Activated naive CD8-positive, alpha-beta T cell treated with anti-CD3 and anti-CD28 coated beads for 36 hours (primary cell): ENCODE measurements around the gene TMTC2. TPM values are rescaled to one million over a fixed set of nuclear protein-coding genes. Genes with fewer than 3 reads are reported as not detected.

Experiments
- DNase-seq: peaks from one replicate; pipeline ENCODE4 v3.0.0; 2021
- H3K27ac Mint-ChIP-seq: one replicate; pipeline ENCODE4 v1.8.0; 2022; ENCODE audit warnings: mild to moderate bottlenecking, moderate library complexity, mixed read lengths
- H3K27me3 Mint-ChIP-seq: one replicate; pipeline ENCODE4 v1.8.0; 2022; ENCODE audit warnings: mild to moderate bottlenecking, mixed read lengths
- H3K36me3 Mint-ChIP-seq: one replicate; pipeline ENCODE4 v1.8.0; 2021; ENCODE audit warnings: mild to moderate bottlenecking, mixed read lengths
- H3K4me1 Mint-ChIP-seq: one replicate; pipeline ENCODE4 v1.8.0; 2021; ENCODE audit warnings: mixed read lengths
- H3K4me3 Mint-ChIP-seq: one replicate; pipeline ENCODE4 v1.8.0; 2022; ENCODE audit warnings: mild to moderate bottlenecking, moderate library complexity, mixed read lengths
- H3K9me3 Mint-ChIP-seq: one replicate; pipeline ENCODE4 v1.8.0; 2022; ENCODE audit warnings: mixed read lengths
- total RNA-seq, 2 experiments: library from RNA; stranded (reverse); gene quantifications; one replicate each; pipeline ENCODE4 v1.2.3, GENCODE V29; 2021

The TMTC2 gene
- total RNA-seq, 2 experiments from 2014 or later = 1.4 to 1.7 TPM

- no peaks in the 10 kb centered on the region for H3K27me3 Mint-ChIP-seq
- H3K4me3 Mint-ChIP-seq = no peak overlapping the region
- no peaks in the 10 kb centered on the region for H3K9me3 Mint-ChIP-seq
- no peak overlapping the region for H3K27ac Mint-ChIP-seq
- peaks cover 3% of the 10 kb centered on the region for H3K36me3 Mint-ChIP-seq
- no peaks in the 10 kb centered on the region for H3K4me1 Mint-ChIP-seq
- no peak for DNase-seq
These were observed 449.7 kb downstream of the TMTC2 start for GRCh38 chr12:83136411-83136810.

DNA sequence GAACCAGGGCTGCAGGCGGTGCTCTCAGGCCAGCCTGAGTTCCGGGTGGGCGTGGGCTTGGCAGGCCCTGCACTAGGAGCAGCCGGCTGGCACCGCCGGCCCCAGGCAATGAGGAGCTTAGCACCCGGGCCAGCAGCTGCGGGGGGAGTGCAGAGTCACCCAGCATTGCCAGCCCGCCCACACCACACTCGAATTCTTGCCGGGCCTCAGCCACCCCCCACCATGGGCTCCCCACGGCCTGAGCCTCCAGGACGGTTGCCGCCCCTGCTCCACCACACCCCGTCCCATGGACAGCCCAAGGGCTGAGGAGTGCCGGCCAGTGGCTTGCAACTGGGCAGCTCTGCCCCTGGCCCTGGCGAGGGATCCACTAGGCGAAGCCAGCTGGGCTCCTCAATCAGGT is 453.4 kb downstream of the TMTC2 start:
- Mint-ChIP-seq H3K9me3 (no peaks in the 10 kb centered on the region), H3K4me1 (no peaks in the 10 kb centered on the region), H3K36me3 (no peaks in the 10 kb centered on the region), H3K27me3 (no peaks in the 10 kb centered on the region), H3K4me3 (no peak overlapping the region), H3K27ac (no peak overlapping the region)
- DNase-seq = no peak

GRCh38 chr12:83141460-83141994 is 454.8 kb downstream of the TMTC2 start:
- H3K4me1 Mint-ChIP-seq = no peaks in the 10 kb centered on the region
- H3K9me3 Mint-ChIP-seq = no peaks in the 10 kb centered on the region
- H3K27me3 Mint-ChIP-seq = no peaks in the 10 kb centered on the region

GRCh38 chr12:83142914-83143313 is 456.2 kb downstream of the TMTC2 start:
- DNase-seq = no peak
- Mint-ChIP-seq H3K4me1 (no peaks in the 10 kb centered on the region), H3K36me3 (no peaks in the 10 kb centered on the region), H3K9me3 (no peaks in the 10 kb centered on the region), H3K27me3 (no peaks in the 10 kb centered on the region), H3K4me3 (no peak overlapping the region), H3K27ac (no peak overlapping the region)

More at GRCh38 chr12:83141460-83141994, 454.8 kb downstream of the TMTC2 start:
- no peak for DNase-seq
- Mint-ChIP-seq H3K36me3 (no peaks in the 10 kb centered on the region), H3K4me3 (no peak overlapping the region), H3K27ac (no peak overlapping the region)

DNA sequence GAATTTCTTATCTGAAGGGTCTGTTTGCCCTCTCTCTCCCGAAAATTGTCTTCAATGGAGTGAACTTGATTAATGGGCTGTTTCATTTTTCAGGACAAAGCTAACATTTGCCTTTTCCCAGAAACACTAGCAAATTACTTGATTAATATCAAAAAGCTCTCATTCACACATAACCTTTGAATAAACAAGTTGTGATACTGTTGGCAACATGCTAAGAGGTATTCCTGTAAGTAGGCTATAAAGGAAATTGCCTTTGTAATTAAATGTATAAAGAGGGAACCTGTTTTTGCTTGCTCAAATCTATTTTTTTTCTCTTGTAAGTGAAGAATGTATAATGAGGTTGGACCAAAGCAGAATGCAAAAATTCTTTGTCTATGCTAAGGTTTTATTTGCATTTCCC is 457.2 kb downstream of the TMTC2 start:
- Mint-ChIP-seq H3K27ac (no peak overlapping the region), H3K36me3 (no peaks in the 10 kb centered on the region), H3K9me3 (no peaks in the 10 kb centered on the region), H3K4me3 (no peak overlapping the region), H3K27me3 (no peaks in the 10 kb centered on the region), H3K4me1 (no peaks in the 10 kb centered on the region)
- DNase-seq = no peak

- H3K4me3 Mint-ChIP-seq = no peak overlapping the region
These were observed 458.7 kb downstream of the TMTC2 start for GRCh38 chr12:83145325-83145840.

GRCh38 chr12:83147341-83147740 is 460.6 kb downstream of the TMTC2 start:
- Mint-ChIP-seq H3K9me3 (no peaks in the 10 kb centered on the region), H3K36me3 (no peaks in the 10 kb centered on the region), H3K4me1 (no peaks in the 10 kb centered on the region), H3K27me3 (peaks cover 3% of the 10 kb centered on the region), H3K4me3 (no peak overlapping the region), H3K27ac (no peak overlapping the region)
- no peak for DNase-seq

More at GRCh38 chr12:83145325-83145840, 458.7 kb downstream of the TMTC2 start:
- Mint-ChIP-seq H3K9me3 (no peaks in the 10 kb centered on the region), H3K27ac (no peak overlapping the region), H3K36me3 (no peaks in the 10 kb centered on the region), H3K27me3 (no peaks in the 10 kb centered on the region), H3K4me1 (no peaks in the 10 kb centered on the region)
- DNase-seq = no peak

DNA sequence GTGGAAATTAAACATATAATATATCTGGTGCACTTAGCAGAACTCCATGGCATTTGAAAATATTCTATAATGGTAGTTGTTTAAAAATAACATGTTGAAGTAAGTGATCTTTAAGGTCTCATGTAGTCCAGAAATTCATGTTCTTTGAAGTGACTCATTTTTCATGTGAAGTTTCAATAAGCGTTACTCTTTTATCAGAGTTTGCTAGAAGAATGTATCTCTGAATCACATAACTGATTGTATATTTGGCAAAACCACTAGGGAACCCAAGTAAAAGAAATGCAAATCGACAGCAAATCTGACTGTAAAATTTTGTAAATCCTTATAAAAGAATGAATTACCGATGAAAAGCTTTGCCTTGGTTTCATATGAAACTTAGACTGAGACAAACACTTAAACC is 463.3 kb downstream of the TMTC2 start:
- DNase-seq = no peak
- no peaks in the 10 kb centered on the region for H3K36me3 Mint-ChIP-seq
- peaks cover 3% of the 10 kb centered on the region for H3K27me3 Mint-ChIP-seq
- H3K4me3 Mint-ChIP-seq = no peak overlapping the region
- H3K27ac Mint-ChIP-seq = no peak overlapping the region
- peaks cover 2% of the 10 kb centered on the region for H3K4me1 Mint-ChIP-seq
- H3K9me3 Mint-ChIP-seq = no peaks in the 10 kb centered on the region

DNA sequence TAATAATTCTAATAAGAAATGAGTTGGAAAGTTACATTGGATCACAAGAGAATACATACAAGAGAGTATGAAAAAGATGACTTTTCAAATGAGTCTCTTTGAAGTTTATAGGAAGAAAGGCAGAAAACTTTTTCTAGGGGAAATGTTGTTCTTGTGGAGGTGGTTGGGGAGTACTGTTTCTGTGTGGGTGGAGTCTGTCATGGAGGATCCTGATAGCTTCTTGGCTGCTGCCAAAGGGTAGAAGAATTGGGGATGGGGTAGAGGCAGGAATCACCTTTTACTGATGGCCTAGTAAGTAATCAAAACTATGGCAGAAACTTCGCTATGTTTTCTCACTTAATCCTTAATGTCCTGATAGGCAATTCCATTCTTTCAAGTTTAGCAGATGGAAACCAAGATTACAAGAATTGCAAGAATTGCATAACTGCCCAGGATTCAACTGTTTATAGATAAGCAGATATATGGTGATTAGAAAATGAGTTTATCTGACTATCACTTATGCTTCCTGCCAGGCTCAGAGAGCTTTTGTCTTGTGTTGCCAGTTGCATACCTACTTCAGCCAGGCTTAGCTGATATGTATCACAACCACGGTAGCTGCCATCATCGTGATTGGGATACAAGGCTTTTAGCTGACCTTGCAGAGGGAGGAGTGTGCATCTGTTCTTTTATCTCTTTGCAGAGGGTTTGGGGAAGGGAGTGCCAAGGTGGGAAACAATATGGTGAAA is 463.9 kb downstream of the TMTC2 start:
- no peak for DNase-seq
- Mint-ChIP-seq H3K9me3 (no peaks in the 10 kb centered on the region), H3K36me3 (no peaks in the 10 kb centered on the region), H3K27ac (no peak overlapping the region), H3K27me3 (peaks cover 3% of the 10 kb centered on the region), H3K4me1 (peaks cover 2% of the 10 kb centered on the region), H3K4me3 (no peak overlapping the region)

- DNase-seq = no peak
- Mint-ChIP-seq H3K9me3 (no peaks in the 10 kb centered on the region), H3K4me3 (no peak overlapping the region), H3K27me3 (peaks cover 3% of the 10 kb centered on the region), H3K27ac (no peak overlapping the region), H3K4me1 (peaks cover 2% of the 10 kb centered on the region), H3K36me3 (no peaks in the 10 kb centered on the region)
These were observed 466.5 kb downstream of the TMTC2 start for GRCh38 chr12:83153177-83153576.

GRCh38 chr12:83156815-83157214 is 470.1 kb downstream of the TMTC2 start:
- peaks cover under 1% of the 10 kb centered on the region for H3K27me3 Mint-ChIP-seq
- H3K36me3 Mint-ChIP-seq = no peaks in the 10 kb centered on the region
- no peak for DNase-seq
- H3K27ac Mint-ChIP-seq = no peak overlapping the region
- H3K4me3 Mint-ChIP-seq = no peak overlapping the region
- H3K9me3 Mint-ChIP-seq = no peaks in the 10 kb centered on the region
- H3K4me1 Mint-ChIP-seq = peaks cover 2% of the 10 kb centered on the region

GRCh38 chr12:83157604-83158003 is 470.9 kb downstream of the TMTC2 start:
- H3K9me3 Mint-ChIP-seq = no peaks in the 10 kb centered on the region

GRCh38 chr12:83158613-83159207 is 472.0 kb downstream of the TMTC2 start:
- Mint-ChIP-seq H3K27me3 (no peaks in the 10 kb centered on the region), H3K9me3 (no peaks in the 10 kb centered on the region), H3K27ac (no peak overlapping the region), H3K4me3 (no peak overlapping the region), H3K36me3 (no peaks in the 10 kb centered on the region), H3K4me1 (no peaks in the 10 kb centered on the region)
- DNase-seq = no peak

More at GRCh38 chr12:83157604-83158003, 470.9 kb downstream of the TMTC2 start:
- no peaks in the 10 kb centered on the region for H3K36me3 Mint-ChIP-seq
- no peak for DNase-seq
- no peaks in the 10 kb centered on the region for H3K27me3 Mint-ChIP-seq
- H3K27ac Mint-ChIP-seq = no peak overlapping the region
- H3K4me3 Mint-ChIP-seq = no peak overlapping the region
- H3K4me1 Mint-ChIP-seq = peaks cover 2% of the 10 kb centered on the region

DNA sequence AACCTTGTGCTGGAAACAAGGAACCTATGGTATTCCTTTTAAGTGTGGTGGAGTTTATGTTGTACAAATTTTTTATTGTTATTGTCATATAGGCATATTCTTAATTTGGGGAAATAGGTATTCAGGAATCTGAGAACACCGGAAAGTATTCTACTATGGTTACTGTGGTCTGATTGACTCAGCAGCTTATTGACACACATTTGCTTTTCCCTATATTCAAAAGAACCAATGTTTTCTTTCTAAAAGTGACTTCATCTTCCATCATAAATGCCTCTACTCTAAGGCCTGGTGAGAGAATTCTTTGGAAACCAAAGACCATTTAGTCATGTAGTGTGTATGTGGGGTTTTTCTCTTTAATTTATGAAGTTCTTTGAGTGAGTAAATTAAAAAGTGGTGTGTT is 474.8 kb downstream of the TMTC2 start:
- no peak for DNase-seq
- Mint-ChIP-seq H3K4me1 (no peaks in the 10 kb centered on the region), H3K27ac (no peak overlapping the region), H3K4me3 (no peak overlapping the region), H3K27me3 (no peaks in the 10 kb centered on the region), H3K36me3 (no peaks in the 10 kb centered on the region), H3K9me3 (no peaks in the 10 kb centered on the region)

DNA sequence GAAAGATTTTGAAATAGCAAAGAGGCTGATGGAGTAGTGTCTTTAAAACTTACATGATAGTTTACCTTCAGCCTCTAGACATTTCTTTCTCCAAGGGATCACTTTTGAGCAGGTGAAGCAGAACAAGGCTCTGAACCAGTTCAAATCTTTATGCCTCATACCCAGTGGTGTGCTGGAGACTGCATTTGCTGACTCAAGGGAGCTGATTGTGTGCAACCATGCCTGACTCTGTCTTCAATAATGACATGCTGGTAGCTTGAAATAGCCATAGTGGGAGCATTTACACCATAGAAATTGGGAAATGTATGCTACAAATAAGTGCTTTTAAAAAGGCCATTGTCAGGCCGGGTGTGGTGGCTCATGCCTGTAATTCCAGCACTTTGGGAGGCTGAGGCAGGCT is 482.0 kb downstream of the TMTC2 start:
- H3K9me3 Mint-ChIP-seq = no peaks in the 10 kb centered on the region
- no peak overlapping the region for H3K27ac Mint-ChIP-seq

More for the DNA sequence above, 482.0 kb downstream of the TMTC2 start:
- no peaks in the 10 kb centered on the region for H3K36me3 Mint-ChIP-seq
- H3K4me3 Mint-ChIP-seq = no peak overlapping the region
- no peaks in the 10 kb centered on the region for H3K27me3 Mint-ChIP-seq
- H3K4me1 Mint-ChIP-seq = no peaks in the 10 kb centered on the region
- DNase-seq = no peak
